ENCODE data around the gene SESN1. TPM values are rescaled to one million over a fixed set of nuclear protein-coding genes. Genes with fewer than 3 reads are reported as not detected.

The SESN1 gene
- total RNA-seq, 6 experiments from 2014 or later, result 8.7 to 17.1 (median 11.9) TPM

DNA sequence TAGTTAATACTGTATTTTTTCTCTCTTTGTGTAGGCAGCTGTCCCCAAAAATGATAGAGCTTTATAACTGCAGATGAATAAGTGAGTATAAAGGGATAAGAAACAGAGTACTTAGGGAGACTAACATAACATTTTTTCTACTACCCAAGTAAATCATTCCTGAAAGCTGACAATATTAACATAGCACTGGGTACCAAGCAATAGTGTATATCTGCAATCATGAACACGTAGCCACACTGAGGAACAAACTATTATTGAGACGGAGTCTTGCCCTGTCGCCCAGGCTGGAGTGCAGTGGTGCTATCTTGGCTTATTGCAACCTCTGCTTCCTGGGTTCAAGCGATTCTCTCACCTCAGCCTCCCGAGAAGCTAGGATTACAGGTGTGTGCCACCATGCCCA, 105.9 kb downstream of the SESN1 start:
- Histone ChIP-seq H3K36me3 (peaks cover 0 to 28% (median 9%) of the 10 kb centered on the region in 4 donors), H3K9me3 (no peaks in the 10 kb centered on the region), H3K4me1 (peaks cover 0 to 12% (median 7%) of the 10 kb centered on the region in 4 donors), H3K27me3 (no peaks in the 10 kb centered on the region), H3K4me3 (no peak overlapping the region), H3K27ac (no peak overlapping the region)
- DNase-seq (no peak), ATAC-seq (no peak)
- intact Hi-C loops (cut with DNase I), result no loop called here
- TF ChIP-seq, protein P1, sequence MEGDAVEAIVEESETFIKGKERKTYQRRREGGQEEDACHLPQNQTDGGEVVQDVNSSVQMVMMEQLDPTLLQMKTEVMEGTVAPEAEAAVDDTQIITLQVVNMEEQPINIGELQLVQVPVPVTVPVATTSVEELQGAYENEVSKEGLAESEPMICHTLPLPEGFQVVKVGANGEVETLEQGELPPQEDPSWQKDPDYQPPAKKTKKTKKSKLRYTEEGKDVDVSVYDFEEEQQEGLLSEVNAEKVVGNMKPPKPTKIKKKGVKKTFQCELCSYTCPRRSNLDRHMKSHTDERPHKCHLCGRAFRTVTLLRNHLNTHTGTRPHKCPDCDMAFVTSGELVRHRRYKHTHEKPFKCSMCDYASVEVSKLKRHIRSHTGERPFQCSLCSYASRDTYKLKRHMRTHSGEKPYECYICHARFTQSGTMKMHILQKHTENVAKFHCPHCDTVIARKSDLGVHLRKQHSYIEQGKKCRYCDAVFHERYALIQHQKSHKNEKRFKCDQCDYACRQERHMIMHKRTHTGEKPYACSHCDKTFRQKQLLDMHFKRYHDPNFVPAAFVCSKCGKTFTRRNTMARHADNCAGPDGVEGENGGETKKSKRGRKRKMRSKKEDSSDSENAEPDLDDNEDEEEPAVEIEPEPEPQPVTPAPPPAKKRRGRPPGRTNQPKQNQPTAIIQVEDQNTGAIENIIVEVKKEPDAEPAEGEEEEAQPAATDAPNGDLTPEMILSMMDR (IDR thresholded peaks at IDR 0.05), result no peak
- 89% methylated on average over 1 of the region's 5 CpGs for WGBS (ENCODE audit: insufficient coverage, low coverage, low lambda C conversion rate, missing lambda C conversion rate)

DNA sequence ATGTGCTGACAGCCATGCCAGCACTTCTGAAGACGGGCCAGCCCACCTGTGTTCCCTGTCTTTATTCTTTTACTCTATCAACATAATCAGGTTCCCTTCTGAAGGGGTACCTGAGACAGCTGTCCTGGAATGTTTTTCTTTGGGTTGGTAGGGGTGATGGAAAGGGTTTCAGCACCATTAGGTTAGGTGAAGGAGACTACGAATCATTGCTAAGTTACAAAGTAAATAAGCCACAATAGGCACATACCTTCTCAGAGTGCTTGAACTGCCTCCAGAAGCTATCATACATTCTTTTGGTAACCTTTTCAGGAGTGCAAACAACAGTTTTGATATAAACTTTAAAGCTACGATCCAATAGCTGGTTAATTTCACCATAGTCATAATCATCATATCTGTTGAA, 106.3 kb downstream of the SESN1 start:
- no peak for ATAC-seq
- peaks cover 0 to 12% (median 7%) of the 10 kb centered on the region in 4 donors for H3K4me1 ChIP-seq
- no peaks in the 10 kb centered on the region for H3K27me3 ChIP-seq
- no peaks in the 10 kb centered on the region for H3K9me3 ChIP-seq
- peaks cover 0 to 23% (median 9%) of the 10 kb centered on the region in 4 donors for H3K36me3 ChIP-seq
- H3K27ac ChIP-seq, result no peak overlapping the region
- WGBS (ENCODE audit: insufficient coverage, low coverage, low lambda C conversion rate, missing lambda C conversion rate), result 97% methylated on average over 3 of the region's 3 CpGs
- H3K4me3 ChIP-seq, result no peak overlapping the region
- intact Hi-C loops (cut with DNase I), result no loop called here
- no peak for DNase-seq
- TF ChIP-seq POLR2A (IDR thresholded peaks at IDR 0.05), result no peak
- TF ChIP-seq, protein P1 (IDR thresholded peaks at IDR 0.05), result no peak

DNA sequence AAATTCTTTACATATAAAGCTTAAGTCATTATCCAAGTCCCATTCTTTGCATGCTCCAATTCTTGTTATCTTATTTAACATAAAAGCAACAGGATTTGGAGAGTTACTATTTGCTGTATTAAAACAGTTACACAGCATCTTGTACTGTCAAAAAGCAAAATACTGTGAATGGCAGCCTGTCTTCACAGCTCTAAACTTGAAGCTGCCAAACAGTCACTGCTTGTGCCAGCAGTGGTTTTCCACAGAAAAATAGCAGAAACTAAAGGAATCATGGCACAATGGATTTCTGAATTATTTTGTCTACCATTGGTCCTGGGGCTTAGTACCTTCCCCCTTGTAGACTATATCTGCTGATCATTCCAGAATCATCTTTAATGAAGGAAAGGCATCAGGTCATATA, 107.5 kb downstream of the SESN1 start:
- Histone ChIP-seq H3K27ac (no peak overlapping the region), H3K36me3 (peaks cover 0 to 12% (median 4%) of the 10 kb centered on the region in 4 donors)
- TF ChIP-seq, protein P1 (IDR thresholded peaks at IDR 0.05), result no peak

DNA sequence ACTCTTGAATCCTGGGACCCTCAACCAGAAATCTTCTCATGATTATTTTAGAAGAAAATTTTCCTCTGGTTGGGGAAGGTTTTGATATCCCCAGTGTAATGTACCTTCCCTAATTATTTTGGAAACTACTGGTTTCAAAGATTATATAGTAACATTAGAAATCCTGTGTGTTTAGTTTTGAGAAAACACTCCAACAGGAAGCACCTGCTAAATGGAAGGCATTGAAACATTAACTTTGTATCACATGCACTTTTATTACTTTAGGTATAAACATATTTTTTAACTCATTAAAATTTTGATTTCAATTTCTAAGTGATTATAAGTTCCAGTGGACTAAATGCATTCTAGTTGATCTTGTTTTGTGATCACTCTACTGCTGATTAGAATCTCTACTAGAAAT, 109.3 kb downstream of the SESN1 start:
- Histone ChIP-seq H3K36me3 (peaks cover 0 to 10% (median 2%) of the 10 kb centered on the region in 4 donors), H3K4me1 (peaks cover 0 to 10% (median 6%) of the 10 kb centered on the region in 4 donors), H3K4me3 (no peak overlapping the region), H3K27ac (no peak overlapping the region), H3K27me3 (no peaks in the 10 kb centered on the region), H3K9me3 (no peaks in the 10 kb centered on the region)
- ATAC-seq (no peak), DNase-seq (no peak)
- intact Hi-C loops (cut with DNase I), result no loop called here
- no peak for TF ChIP-seq POLR2A (IDR thresholded peaks at IDR 0.05)
- TF ChIP-seq, protein P1 (IDR thresholded peaks at IDR 0.05), result no peak

More for the DNA sequence above, 107.5 kb downstream of the SESN1 start:
- intact Hi-C loops (cut with DNase I), result no loop called here
- ATAC-seq (no peak), DNase-seq (no peak)
- Histone ChIP-seq H3K27me3 (no peaks in the 10 kb centered on the region), H3K4me3 (no peak overlapping the region), H3K9me3 (no peaks in the 10 kb centered on the region), H3K4me1 (peaks cover 0 to 12% (median 7%) of the 10 kb centered on the region in 4 donors)

DNA sequence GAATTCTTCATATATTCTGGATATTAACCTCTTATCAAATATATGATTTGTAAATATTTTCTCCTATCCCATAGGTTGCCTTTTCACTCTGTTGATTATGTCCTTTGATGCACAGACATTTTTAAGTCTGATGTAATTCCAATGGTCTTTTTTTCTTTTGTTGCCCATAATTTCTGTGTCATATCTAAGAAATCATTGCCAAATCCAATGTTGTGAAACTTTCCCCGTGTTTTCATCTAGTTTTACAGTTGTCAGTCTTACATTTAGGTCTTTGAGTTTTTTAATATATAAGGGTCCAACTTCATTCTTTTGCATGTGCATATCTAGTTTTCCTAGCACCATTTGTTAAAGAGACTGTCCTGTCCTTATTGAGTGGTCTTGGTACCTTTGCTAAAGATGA, 111.5 kb downstream of the SESN1 start:
- intact Hi-C loops (cut with DNase I), result no loop called here
- ATAC-seq (no peak), DNase-seq (no peak)
- Histone ChIP-seq H3K27me3 (no peaks in the 10 kb centered on the region), H3K4me1 (no peaks in the 10 kb centered on the region), H3K27ac (no peak overlapping the region), H3K36me3 (peaks cover 0 to 4% (median 2%) of the 10 kb centered on the region in 4 donors), H3K9me3 (no peaks in the 10 kb centered on the region), H3K4me3 (no peak overlapping the region)
- no peak for TF ChIP-seq POLR2A (IDR thresholded peaks at IDR 0.05)
- TF ChIP-seq, protein P1 (IDR thresholded peaks at IDR 0.05), result no peak
- 23% methylated on average over 1 of the region's 1 CpG for WGBS (ENCODE audit: insufficient coverage, low coverage, low lambda C conversion rate, missing lambda C conversion rate)

All from right lobe of liver (tissue), 6 donors.